Testis (tissue), 3 donors: ENCODE results near the gene SYT5. TPM values are rescaled to one million over a fixed set of nuclear protein-coding genes. Genes with fewer than 3 reads are reported as not detected.
A peak's percentile ranks its signal among the peaks of the same experiment; 100 is the strongest.

Experiments
- DNase-seq: peaks from one replicate; pipeline ENCODE4 v3.0.0-alpha.2; 2019
- H3K27ac ChIP-seq, 2 donors: fragments of 200-600 bp; sonication (generic); one replicate each; pipeline ENCODE4 v1.5.1; 2019
- H3K27me3 ChIP-seq: fragments of 200-600 bp; sonication (generic); one replicate; pipeline ENCODE4 v1.5.1; 2019
- H3K36me3 ChIP-seq: fragments of 200-600 bp; sonication (generic); one replicate; pipeline ENCODE4 v1.5.1; 2017; ENCODE audit warnings: low read depth; ENCODE audit errors: missing control alignments
- H3K4me1 ChIP-seq: fragments of 200-600 bp; sonication (generic); one replicate; pipeline ENCODE4 v1.5.1; 2019
- H3K4me3 ChIP-seq, 2 donors: fragments of 200-600 bp; sonication (generic); one replicate each; pipeline ENCODE4 v1.5.1; 2017 to 2019
- H3K9me3 ChIP-seq: fragments of 200-600 bp; sonication (generic); one replicate; pipeline ENCODE4 v1.5.1; 2017
- POLR2A ChIP-seq: fragments of 450-650 bp; IDR thresholded peaks from one replicate; pipeline ENCODE4 v1.6.1; 2017; ENCODE audit warnings: antibody characterized with exemption, mild to moderate bottlenecking, moderate library complexity
- WGBS, 2 donors: methylation state at CpG; one replicate each; pipeline ENCODE4 v1.1.5; 2018; 5-methylcytosine and 5-hydroxymethylcytosine counted together
- intact Hi-C: fragments of 100-400 bp; cut with DNase I; formaldehyde crosslinking; loops from one replicate; pipeline ENCODE4 v1.15.1; 2023; ENCODE audit warnings: low total_unique reads
- polyA plus RNA-seq: library from polyadenylated mRNA; stranded (reverse); fragments of 350-450 nt; fragmentation: Illumina TruSeq; extraction: RNeasy Lipid Tissue Mini Kit (QIAGEN cat#74804); gene quantifications from one replicate; pipeline ENCODE4 v1.2.3, GENCODE V29; 2014; ENCODE audit warnings: low read depth, low replicate concordance; ENCODE audit not compliant: insufficient read depth
- total RNA-seq, 2 donors: library from RNA; depleted of rRNA; stranded (reverse); fragments of >200 nt; gene quantifications; one replicate each; pipeline ENCODE4 v1.2.3, GENCODE V29; 2016
- TF ChIP-seq, protein P1 (sequence below), 3 experiments: fragments of 450-650 bp in 2 of 3; fragments of 200-600 bp in 1 of 3; sonication (generic) in 1 of 3; IDR thresholded peaks; one replicate each; pipeline ENCODE4 v1.5.1; 2016 to 2019; ENCODE audit warnings: antibody characterized with exemption in 3 of 3, mild to moderate bottlenecking in 2 of 3, moderate library complexity in 1 of 3

SYT5 gene
- total and polyA plus RNA-seq, 3 donors from 2014 or later, result 1.6 to 11.7 (median 5.0) TPM

DNA sequence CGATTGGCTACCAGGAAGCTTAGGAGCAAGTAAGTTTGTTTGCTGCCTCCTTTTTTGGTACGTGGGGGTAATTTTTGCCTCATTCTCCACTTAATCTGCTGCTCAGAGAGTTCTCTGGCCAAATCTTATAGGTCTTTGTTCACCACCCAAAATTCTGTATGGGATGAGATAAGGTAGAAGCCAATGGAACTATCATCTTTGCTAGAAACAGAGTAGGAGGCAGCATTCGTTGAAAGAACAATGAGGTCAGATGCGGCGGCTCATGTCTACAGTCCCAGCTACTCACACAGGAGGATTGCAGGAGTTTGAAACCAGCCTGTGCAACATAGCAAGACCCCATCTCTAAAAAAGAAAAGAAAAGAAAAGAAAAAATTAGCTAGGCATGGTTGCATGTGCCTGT is 8.6 kb downstream of the SYT5 start:
- Histone ChIP-seq H3K27me3 (no peaks in the 10 kb centered on the region), H3K27ac (no peak overlapping the region), H3K9me3 (no peaks in the 10 kb centered on the region), H3K4me3 (no peak overlapping the region), H3K36me3 (no peaks in the 10 kb centered on the region), H3K4me1 (peaks cover 4% of the 10 kb centered on the region)
- no peak for DNase-seq
- intact Hi-C loops, result no loop called here
- no peak for TF ChIP-seq POLR2A
- TF ChIP-seq, protein P1, sequence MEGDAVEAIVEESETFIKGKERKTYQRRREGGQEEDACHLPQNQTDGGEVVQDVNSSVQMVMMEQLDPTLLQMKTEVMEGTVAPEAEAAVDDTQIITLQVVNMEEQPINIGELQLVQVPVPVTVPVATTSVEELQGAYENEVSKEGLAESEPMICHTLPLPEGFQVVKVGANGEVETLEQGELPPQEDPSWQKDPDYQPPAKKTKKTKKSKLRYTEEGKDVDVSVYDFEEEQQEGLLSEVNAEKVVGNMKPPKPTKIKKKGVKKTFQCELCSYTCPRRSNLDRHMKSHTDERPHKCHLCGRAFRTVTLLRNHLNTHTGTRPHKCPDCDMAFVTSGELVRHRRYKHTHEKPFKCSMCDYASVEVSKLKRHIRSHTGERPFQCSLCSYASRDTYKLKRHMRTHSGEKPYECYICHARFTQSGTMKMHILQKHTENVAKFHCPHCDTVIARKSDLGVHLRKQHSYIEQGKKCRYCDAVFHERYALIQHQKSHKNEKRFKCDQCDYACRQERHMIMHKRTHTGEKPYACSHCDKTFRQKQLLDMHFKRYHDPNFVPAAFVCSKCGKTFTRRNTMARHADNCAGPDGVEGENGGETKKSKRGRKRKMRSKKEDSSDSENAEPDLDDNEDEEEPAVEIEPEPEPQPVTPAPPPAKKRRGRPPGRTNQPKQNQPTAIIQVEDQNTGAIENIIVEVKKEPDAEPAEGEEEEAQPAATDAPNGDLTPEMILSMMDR (IDR thresholded peaks at IDR 0.05), result no peak
- WGBS, 2 donors, result 75 to 79% methylated on average over 5 of the region's 5 CpGs

DNA sequence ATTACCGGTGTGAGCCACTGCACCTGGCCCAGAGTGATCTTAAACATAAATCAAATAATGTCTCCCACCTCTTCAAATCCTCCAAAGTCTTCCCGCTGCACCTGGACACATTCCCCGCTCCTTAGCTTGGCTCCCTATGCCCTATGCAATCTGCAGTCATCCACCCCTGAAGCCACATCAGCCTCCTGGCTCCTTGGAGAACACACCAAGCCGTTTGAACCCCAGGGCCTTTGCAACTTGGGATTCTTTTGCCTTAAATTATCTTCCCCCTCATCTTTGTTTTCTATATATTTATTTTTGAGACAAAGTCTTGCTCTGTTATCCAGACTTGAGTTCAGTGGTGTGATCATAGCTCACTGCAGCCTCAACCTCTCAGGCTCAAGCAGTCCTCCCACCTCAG is 11.0 kb downstream of the SYT5 start:
- Histone ChIP-seq H3K4me1 (peaks cover 4% of the 10 kb centered on the region), H3K36me3 (no peaks in the 10 kb centered on the region), H3K9me3 (no peaks in the 10 kb centered on the region), H3K27me3 (no peaks in the 10 kb centered on the region), H3K4me3 (no peak overlapping the region), H3K27ac (no peak overlapping the region)
- TF ChIP-seq POLR2A, result no peak
- TF ChIP-seq, protein P1 (IDR thresholded peaks at IDR 0.05), result no peak
- no peak for DNase-seq
- 61 to 75% methylated on average over 4 of the region's 4 CpGs for WGBS, 2 donors
- intact Hi-C loops, result no loop called here

DNA sequence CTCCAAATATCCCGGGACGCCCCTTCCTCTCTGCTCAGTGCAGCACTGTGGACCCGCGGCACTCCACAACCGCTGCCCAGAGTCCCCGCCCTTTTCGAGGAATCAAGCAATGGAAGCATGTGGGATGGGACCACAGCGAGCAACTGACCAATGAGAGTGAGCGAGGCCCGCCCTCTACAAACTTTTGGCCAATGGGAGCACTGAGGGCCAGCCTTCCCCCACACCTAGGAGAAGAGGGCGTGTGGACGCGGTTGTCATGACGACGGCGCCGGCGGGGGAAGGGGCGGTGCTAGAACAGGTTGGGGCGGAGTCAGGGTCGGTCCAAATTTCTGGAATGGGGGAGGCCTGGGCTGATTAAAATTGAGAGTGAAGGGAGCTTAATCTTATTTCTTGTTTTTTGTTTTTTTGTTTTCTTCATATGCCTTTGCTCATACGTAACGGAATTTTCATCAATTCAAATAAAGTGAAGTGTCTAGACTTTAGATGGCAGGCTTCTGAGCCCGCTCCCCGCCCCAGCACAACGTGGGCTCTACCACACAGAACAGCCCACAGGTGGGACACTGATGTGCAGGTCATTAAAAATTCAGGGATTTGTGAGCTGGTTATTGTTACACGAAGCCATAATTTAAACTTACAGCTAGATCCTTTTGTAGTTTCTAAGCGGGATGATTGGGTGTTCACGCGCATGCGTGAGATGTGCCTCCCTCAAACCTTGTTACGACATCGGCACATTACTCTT is 13.4 kb downstream of the SYT5 start, which contains the start of gene DNAAF3:
DNAAF3 (minus strand) TSS at position 84 of the 739 bp plus-strand sequence. CDS start 200 bp downstream, outside the sequence.
- Histone ChIP-seq H3K4me1 (no peaks in the 10 kb centered on the region), H3K9me3 (no peaks in the 10 kb centered on the region), H3K4me3 (peak within 1 kb of the TSS; percentile 35 to 51), H3K36me3 (no peaks in the 10 kb centered on the region), H3K27ac (no peak within 1 kb of the TSS), H3K27me3 (no peaks in the 10 kb centered on the region)
- intact Hi-C loops, result no loop called here
- 1% methylated on average over 32 to 33 of the region's 33 CpGs for WGBS, 2 donors
- DNase-seq, result peak; percentile 98
- TF ChIP-seq, protein P1 (IDR thresholded peaks at IDR 0.05), result no peak
- TF ChIP-seq POLR2A, result no peak

DNA sequence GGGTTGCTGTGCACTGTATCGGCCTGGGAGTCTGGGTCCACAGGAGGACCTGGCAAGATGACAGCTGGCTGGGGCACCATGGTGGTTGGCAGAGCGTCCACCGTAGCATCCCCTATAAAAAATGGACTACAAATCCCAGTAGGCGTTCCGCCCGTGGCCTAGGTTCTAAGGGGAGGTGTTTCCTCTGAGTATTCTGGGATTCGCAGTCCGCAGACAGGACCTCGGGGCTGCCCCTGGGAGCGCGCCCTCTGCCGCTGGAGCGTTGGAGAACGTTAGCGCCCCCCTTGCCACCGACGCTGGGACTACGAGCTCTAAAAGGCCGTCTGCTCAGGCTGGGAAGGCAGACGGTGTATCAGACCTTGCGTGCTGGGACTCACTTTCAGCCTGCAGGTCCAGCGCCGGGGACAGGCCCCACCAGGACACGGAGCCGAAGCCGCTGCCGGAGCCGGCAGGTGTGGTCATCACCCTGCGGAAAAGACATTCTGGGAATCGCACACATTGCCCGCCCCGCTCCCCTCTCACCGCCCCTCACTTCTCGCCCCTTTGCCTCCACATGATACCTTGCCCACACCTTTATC is 14.0 kb downstream of the SYT5 start:
- 2 to 5% methylated on average over 14 to 30 of the region's 34 CpGs for WGBS, 2 donors
- intact Hi-C loops, result no loop called here

More for the DNA sequence above, 14.0 kb downstream of the SYT5 start:
- Histone ChIP-seq H3K4me3 (peak overlapping the region; percentile 35 to 51), H3K4me1 (peaks cover 3% of the 10 kb centered on the region), H3K36me3 (no peaks in the 10 kb centered on the region), H3K27ac (no peak overlapping the region), H3K27me3 (no peaks in the 10 kb centered on the region), H3K9me3 (no peaks in the 10 kb centered on the region)
- no peak for TF ChIP-seq POLR2A
- TF ChIP-seq, protein P1 (IDR thresholded peaks at IDR 0.05), result peak in 2 of 3 experiments; percentile 15 to 30
- DNase-seq, result peak; percentile 84
